Ectodermal cell (in vitro differentiated cells): ENCODE measurements around the gene RFTN1.

Experiments used
- H3K27ac ChIP-seq: 2 replicates; pipeline ENCODE4 v1.7.0; 2013; ENCODE audit warnings: mild to moderate bottlenecking, low read depth, low read length; ENCODE audit not compliant: insufficient read depth, poor library complexity, severe bottlenecking
- H3K27me3 ChIP-seq: 2 replicates; pipeline ENCODE4 v1.7.0; 2013; ENCODE audit warnings: mild to moderate bottlenecking, low read length; ENCODE audit not compliant: insufficient read depth, control insufficient read depth, poor library complexity, severe bottlenecking
- H3K36me3 ChIP-seq: one replicate; pipeline ENCODE4 v1.7.0; 2013; ENCODE audit warnings: low read length; ENCODE audit not compliant: control insufficient read depth, insufficient read depth
- H3K4me1 ChIP-seq: one replicate; pipeline ENCODE4 v1.7.0; 2013; ENCODE audit warnings: low read length; ENCODE audit not compliant: control insufficient read depth, insufficient read depth
- H3K4me3 ChIP-seq: 2 replicates; pipeline ENCODE4 v1.7.0; 2013; ENCODE audit warnings: low read depth, low read length, control low read depth; ENCODE audit not compliant: insufficient read depth
- H3K9me3 ChIP-seq: 2 replicates; pipeline ENCODE4 v1.7.0; 2013; ENCODE audit warnings: mild to moderate bottlenecking, low read length, moderate library complexity; ENCODE audit not compliant: control insufficient read depth
- WGBS, 2 experiments: methylation state at CpG; one replicate each; pipeline ENCODE4 v1.1.7; 2013; ENCODE audit warnings: missing lambda C conversion rate in 2 of 2; 5-methylcytosine and 5-hydroxymethylcytosine counted together

RFTN1 gene

DNA sequence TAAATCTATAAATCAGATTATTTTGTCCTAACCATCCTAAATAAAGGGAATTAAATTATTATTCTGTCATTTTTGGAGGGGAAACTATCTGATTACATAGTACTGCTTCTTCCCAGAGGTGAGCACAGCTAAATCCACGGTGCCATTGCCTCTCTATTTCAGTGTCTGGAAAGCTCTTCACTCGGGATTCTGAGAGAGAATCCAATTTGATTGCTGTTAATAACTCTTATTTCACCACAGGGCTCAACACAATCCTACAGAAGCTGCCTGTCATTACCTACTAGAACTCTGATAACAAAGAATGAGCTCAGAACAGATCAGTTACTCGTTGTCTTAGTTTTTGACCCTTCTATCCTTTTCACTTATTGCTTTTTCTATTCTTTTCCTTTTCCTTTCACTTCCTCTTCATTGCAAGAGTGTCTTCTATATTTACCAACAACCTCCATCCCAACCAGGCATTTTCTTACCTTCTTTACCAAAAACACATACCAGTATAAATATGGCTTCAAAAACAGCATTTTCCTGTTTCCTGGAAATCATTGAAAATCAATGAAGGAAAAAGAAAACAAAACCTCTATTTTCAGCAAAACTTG is 218.1 kb downstream of the RFTN1 start:
- Histone ChIP-seq H3K27me3 (no peaks in the 10 kb centered on the region), H3K27ac (no peak overlapping the region), H3K4me3 (no peak overlapping the region), H3K36me3 (peaks cover 25% of the 10 kb centered on the region), H3K4me1 (no peaks in the 10 kb centered on the region), H3K9me3 (no peaks in the 10 kb centered on the region)
- WGBS, 2 experiments: 94 to 97% methylated on average over 3 of the region's 3 CpGs

- Histone ChIP-seq H3K4me1 (no peaks in the 10 kb centered on the region), H3K36me3 (peaks cover 25% of the 10 kb centered on the region)
- WGBS, 2 experiments: 97 to 99% methylated on average over 4 to 5 of the region's 5 CpGs
These were observed 218.7 kb downstream of the RFTN1 start for GRCh38 chr3:16294844-16295243.

DNA sequence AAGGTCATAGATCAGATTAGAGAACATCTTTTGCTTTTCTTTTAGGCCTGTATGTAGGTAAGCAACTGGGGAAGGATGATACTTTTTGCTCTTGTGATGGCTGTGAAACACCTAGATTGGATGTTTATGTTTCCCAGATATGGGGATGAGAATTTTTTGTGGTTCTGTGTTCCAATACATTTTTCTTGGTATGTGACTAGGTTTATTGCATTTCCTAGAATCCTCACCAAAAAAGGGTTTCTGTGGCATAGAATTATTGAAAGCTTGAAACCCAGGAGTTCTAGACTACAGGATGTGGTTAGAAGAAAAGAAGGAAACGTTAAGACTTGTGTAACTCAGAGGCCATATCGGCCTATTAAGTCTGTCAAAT is 222.7 kb downstream of the RFTN1 start:
- no peaks in the 10 kb centered on the region for H3K9me3 ChIP-seq
- no peaks in the 10 kb centered on the region for H3K4me1 ChIP-seq
- no peak overlapping the region for H3K27ac ChIP-seq
- peaks cover 24% of the 10 kb centered on the region for H3K36me3 ChIP-seq
- no peak overlapping the region for H3K4me3 ChIP-seq
- H3K27me3 ChIP-seq: no peaks in the 10 kb centered on the region
- WGBS, 2 experiments: 94 to 100% methylated on average over 2 of the region's 2 CpGs

More at GRCh38 chr3:16294844-16295243, 218.7 kb downstream of the RFTN1 start:
- no peak overlapping the region for H3K4me3 ChIP-seq
- no peaks in the 10 kb centered on the region for H3K9me3 ChIP-seq
- no peak overlapping the region for H3K27ac ChIP-seq
- H3K27me3 ChIP-seq: no peaks in the 10 kb centered on the region

- Histone ChIP-seq H3K36me3 (peaks cover 18% of the 10 kb centered on the region), H3K4me1 (no peaks in the 10 kb centered on the region), H3K27me3 (no peaks in the 10 kb centered on the region), H3K9me3 (no peaks in the 10 kb centered on the region), H3K27ac (no peak overlapping the region), H3K4me3 (no peak overlapping the region)
- 74 to 96% methylated on average over 3 of the region's 3 CpGs for WGBS, 2 experiments
These were observed 223.3 kb downstream of the RFTN1 start for GRCh38 chr3:16290007-16290826.

DNA sequence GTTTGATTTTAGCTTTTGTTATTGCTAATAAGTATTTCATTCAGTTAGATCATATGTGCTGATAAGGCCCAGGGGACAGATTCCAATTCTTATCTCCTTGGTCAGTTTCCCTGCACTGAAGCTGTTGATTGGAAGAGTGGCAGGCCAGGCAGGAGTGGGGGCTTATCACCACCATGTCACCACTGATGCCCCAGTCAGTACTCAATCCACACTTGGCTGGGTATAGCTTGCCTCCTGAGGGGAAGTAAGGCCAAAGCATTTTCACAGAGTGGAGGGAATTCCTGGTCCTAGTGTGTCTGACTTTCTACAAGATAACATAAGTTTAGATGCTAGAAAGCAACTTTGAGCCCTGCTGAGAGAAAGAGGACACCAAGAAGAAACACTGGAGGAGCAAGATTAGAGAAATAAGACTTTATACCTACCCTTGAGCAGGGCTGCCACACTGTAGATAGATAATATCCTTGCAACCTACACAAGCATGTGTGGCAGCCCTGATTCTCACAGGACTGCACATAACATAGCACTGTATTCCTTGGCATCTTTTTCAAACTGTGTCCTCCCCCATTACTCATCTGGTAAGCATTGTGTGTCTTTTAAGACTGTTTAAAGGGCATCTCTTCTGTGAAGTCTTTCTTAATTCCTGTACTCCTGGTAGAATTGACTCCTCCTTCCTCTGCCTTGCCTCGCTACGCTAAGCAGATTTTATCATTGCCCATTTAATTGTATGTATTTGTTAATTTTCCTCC is 224.2 kb downstream of the RFTN1 start:
- Histone ChIP-seq H3K27me3 (no peaks in the 10 kb centered on the region), H3K36me3 (peaks cover 13% of the 10 kb centered on the region), H3K27ac (no peak overlapping the region), H3K4me1 (no peaks in the 10 kb centered on the region), H3K9me3 (no peaks in the 10 kb centered on the region), H3K4me3 (no peak overlapping the region)
- WGBS, 2 experiments: 80 to 90% methylated on average over 1 to 2 of the region's 2 CpGs

DNA sequence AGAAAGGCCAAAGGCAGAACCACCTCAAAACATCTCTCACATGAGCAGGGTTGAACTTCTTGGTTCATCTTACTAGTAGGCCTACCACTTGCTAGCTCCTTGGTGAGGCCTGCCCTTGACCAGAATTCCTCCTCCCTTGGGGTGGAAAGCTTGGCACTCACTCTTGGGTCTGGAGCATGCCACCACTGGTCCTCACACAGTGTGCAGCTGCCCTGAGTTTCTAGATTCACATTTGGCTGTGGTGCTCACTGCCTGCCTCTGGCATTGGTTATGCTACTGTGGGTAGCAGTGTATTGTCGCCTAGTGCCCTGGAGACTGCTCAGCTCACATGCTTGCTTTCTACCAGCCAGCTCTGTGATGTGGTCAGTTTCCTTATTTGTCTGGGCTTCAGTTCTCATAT is 224.8 kb downstream of the RFTN1 start:
- H3K36me3 ChIP-seq: peaks cover 12% of the 10 kb centered on the region
- H3K4me3 ChIP-seq: no peak overlapping the region
- H3K4me1 ChIP-seq: no peaks in the 10 kb centered on the region
- no peaks in the 10 kb centered on the region for H3K9me3 ChIP-seq
- H3K27ac ChIP-seq: no peak overlapping the region
- H3K27me3 ChIP-seq: no peaks in the 10 kb centered on the region
- WGBS, 2 experiments: 83 to 98% methylated on average over 1 of the region's 1 CpG

- Histone ChIP-seq H3K27me3 (no peaks in the 10 kb centered on the region), H3K36me3 (peaks cover 9% of the 10 kb centered on the region), H3K4me1 (no peaks in the 10 kb centered on the region), H3K27ac (no peak overlapping the region), H3K4me3 (no peak overlapping the region), H3K9me3 (no peaks in the 10 kb centered on the region)
- 94 to 97% methylated on average over 6 of the region's 6 CpGs for WGBS, 2 experiments
These were observed 226.6 kb downstream of the RFTN1 start for GRCh38 chr3:16286751-16287543.

GRCh38 chr3:16286161-16286560 is 227.3 kb downstream of the RFTN1 start:
- WGBS, 2 experiments: 95% methylated on average over 3 of the region's 3 CpGs
- Histone ChIP-seq H3K36me3 (peaks cover 9% of the 10 kb centered on the region), H3K27ac (no peak overlapping the region), H3K4me3 (no peak overlapping the region), H3K4me1 (no peaks in the 10 kb centered on the region), H3K27me3 (no peaks in the 10 kb centered on the region), H3K9me3 (no peaks in the 10 kb centered on the region)

DNA sequence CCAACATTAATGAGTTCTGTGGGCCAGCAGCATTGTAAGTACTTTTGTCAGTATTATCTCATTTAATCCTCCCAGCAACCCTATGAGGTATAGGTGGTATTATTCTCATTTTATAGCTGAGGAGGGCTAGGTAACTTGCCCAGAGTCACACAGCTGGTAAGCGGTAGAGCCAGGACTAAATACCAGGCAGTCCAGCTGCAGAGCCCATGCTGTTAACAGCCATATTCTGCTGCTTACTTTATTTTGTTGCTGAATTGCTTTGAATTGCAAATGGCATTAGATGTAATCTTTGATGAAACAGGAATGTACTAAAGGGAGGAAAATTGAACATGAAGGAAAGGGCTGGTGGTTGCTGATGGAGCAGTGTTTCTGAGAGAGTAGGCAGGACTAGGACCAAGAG is 228.9 kb downstream of the RFTN1 start:
- H3K27ac ChIP-seq: no peak overlapping the region
- H3K4me3 ChIP-seq: no peak overlapping the region
- H3K9me3 ChIP-seq: no peaks in the 10 kb centered on the region
- H3K4me1 ChIP-seq: no peaks in the 10 kb centered on the region
- WGBS, 2 experiments: 95 to 100% methylated on average over 1 of the region's 1 CpG
- H3K27me3 ChIP-seq: no peaks in the 10 kb centered on the region
- H3K36me3 ChIP-seq: peaks cover 9% of the 10 kb centered on the region
